Motor neuron (in vitro differentiated cells): ENCODE data around the gene B2M. TPM values are rescaled to one million over a fixed set of nuclear protein-coding genes. Genes with fewer than 3 reads are reported as not detected.
A peak's percentile ranks its signal among the peaks of the same experiment; 100 is the strongest.

Experiments
- ATAC-seq, 8 experiments: fragments of 200-7000 bp; cut with Tn5 transposase; replicated peaks in 6 of 8; 2 replicates each; pipeline ENCODE4 v1.8.0; 2021; ENCODE audit warnings: mild to moderate bottlenecking in 8 of 8, moderate library complexity in 8 of 8
- H3K27ac ChIP-seq, 2 donors: fragments of 250-450 bp; sonication (Bioruptor Pico); 2 replicates each; pipeline ENCODE4 v1.9.0; 2021; ENCODE audit warnings: antibody characterized with exemption in 2 of 2, mild to moderate bottlenecking in 2 of 2, moderate library complexity in 1 of 2
- H3K4me1 ChIP-seq, 2 donors: fragments of 250-450 bp; sonication (Bioruptor Pico); replicated peaks in 1 of 2; 2 replicates each; pipeline ENCODE4 v1.6.1; 2021; ENCODE audit warnings: antibody characterized with exemption in 2 of 2, mild to moderate bottlenecking in 2 of 2, moderate library complexity in 1 of 2
- H3K4me3 ChIP-seq, 5 donors: fragments of 250-450 bp; sonication (Bioruptor Pico); 2 replicates each; pipeline ENCODE4 v1.9.0; 2021; ENCODE audit warnings: antibody characterized with exemption in 5 of 5, mild to moderate bottlenecking in 5 of 5, moderate library complexity in 4 of 5
- WGBS, 10 experiments: fragments of 450-650 bp; shearing (Covaris generic); methylation state at CpG; one replicate each; pipeline ENCODE4 v1.0.0; 2022; 5-methylcytosine and 5-hydroxymethylcytosine counted together
- in situ Hi-C, 9 experiments: fragments of 400-800 bp; cut with MboI; loops; one replicate each; pipeline ENCODE4 v1.15.0; 2021; ENCODE audit warnings: low sequenced_read_pairs in 9 of 9, low pct_unique_long_range_greater_than_20kb in 2 of 9; ENCODE audit not compliant: unreplicated experiment in 9 of 9
- total RNA-seq, 8 experiments: library from RNA; unstranded; fragments of 300-600 nt; gene quantifications; 2 replicates each; pipeline versions ENCODE4 v1.2.3 to v1.2.4, GENCODE V29; 2022

Gene B2M
- 1,000 to 10,000 TPM in 4 of 8 experiments, 100 to 1,000 TPM in 1, 10 to 100 TPM in 3; 27.1 to 8,870 (median 763) TPM for total RNA-seq

DNA sequence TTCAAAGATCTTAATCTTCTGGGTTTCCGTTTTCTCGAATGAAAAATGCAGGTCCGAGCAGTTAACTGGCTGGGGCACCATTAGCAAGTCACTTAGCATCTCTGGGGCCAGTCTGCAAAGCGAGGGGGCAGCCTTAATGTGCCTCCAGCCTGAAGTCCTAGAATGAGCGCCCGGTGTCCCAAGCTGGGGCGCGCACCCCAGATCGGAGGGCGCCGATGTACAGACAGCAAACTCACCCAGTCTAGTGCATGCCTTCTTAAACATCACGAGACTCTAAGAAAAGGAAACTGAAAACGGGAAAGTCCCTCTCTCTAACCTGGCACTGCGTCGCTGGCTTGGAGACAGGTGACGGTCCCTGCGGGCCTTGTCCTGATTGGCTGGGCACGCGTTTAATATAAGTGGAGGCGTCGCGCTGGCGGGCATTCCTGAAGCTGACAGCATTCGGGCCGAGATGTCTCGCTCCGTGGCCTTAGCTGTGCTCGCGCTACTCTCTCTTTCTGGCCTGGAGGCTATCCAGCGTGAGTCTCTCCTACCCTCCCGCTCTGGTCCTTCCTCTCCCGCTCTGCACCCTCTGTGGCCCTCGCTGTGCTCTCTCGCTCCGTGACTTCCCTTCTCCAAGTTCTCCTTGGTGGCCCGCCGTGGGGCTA, at the start of gene B2M, which contains the start of gene PATL2:
Gene B2M (plus strand): TSS at position 422 of the 647 bp plus-strand sequence. CDS start 30 bp downstream, at position 452.
Gene PATL2 (minus strand): TSS at position 228 of the 647 bp plus-strand sequence. CDS start 34,833 bp downstream, outside the sequence.
- H3K4me1 ChIP-seq, result peaks cover 0 to 5% of the 10 kb centered on the region in 2 donors
- WGBS, 10 experiments, result 0 to 8% (median 0%) methylated on average over 2 to 21 of the region's 37 CpGs; no CpG with 5 or more reads in 1 of the 10 experiments
- peak within 1 kb of the TSS; percentile 41 to 82 (median 75) for H3K4me3 ChIP-seq
- peak; percentile 75 to 97 (median 96) for ATAC-seq
- H3K27ac ChIP-seq, result peak within 1 kb of the TSS in 1 of 2 donors; percentile 38
- in situ Hi-C loops, result no loop called here

DNA sequence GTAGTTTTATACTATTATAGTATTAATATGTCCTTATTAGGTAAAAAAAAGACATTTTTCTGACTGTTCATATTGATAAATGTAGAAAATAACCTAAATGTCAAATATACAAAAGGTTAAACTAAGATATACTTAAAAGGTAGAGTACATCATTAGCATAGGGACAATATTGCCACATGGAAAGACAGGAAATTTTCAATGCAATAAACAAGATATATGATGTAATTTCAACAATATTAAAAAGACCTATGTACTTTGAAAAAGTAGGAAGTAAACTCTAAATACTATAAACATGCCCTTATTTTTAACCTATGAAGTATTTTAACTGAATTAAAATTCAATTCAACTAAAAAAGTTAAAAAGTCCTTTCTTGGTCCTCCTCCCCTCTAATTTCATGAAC, 49.7 kb upstream of the B2M start:
- in situ Hi-C loops, result no loop called here
- H3K4me3 ChIP-seq, result no peak overlapping the region
- ATAC-seq, result no peak
- no peak overlapping the region for H3K27ac ChIP-seq
- H3K4me1 ChIP-seq, result peaks cover 11 to 13% of the 10 kb centered on the region in 2 donors

DNA sequence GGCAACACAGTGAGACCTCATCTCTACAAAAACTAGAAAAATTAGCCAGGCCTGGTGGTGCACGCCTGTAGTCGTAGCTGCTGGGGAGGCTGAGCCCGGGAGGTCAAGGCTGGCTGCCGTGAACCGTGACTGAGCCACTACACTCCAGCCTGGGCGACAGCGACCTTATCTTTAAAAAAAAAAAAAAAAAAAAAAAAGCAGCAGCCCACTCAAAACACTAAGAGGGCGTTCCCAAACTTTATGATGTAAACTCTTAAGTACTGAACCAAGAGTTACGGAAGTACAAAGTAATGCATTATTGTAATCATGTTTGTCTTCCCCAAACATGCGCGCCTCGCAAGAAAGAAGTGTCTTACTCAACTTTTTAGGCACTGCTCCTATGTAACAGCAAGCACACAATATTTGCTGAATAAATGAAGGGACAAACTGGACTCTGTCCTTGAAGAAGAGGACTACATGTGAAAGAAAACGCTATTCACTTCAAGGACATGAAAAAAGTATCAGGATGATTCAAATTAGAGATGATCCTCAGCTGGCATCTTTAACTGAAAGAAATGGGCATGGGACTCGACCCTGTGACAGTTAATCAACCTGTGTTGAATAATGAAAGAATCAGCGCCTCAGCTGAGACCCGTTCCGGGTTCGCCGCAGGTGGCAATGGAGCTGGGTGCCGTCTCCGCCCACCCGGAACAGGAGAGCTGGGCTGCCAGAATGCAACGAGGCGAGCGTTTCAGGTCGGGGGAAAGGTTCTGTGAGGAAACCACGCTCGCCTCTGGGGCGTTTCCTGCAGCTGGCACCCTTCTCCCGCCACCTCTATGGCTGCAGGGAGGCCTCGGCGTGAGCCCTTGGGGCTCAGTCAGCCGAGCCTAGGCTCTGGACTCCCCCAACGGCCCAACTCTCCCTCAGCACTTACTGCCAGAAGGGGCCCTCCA, 48.6 kb upstream of the B2M start:
- in situ Hi-C loops, result no loop called here
- 12 to 76% (median 38%) methylated on average over 2 to 11 of the region's 34 CpGs for WGBS, 10 experiments
- ATAC-seq, result peak in 7 of 8 experiments; percentile 50 to 74 (median 58)
- peaks cover 11 to 13% of the 10 kb centered on the region in 2 donors for H3K4me1 ChIP-seq
- peak overlapping the region; percentile 76 to 94 (median 90) for H3K4me3 ChIP-seq
- H3K27ac ChIP-seq, result peak overlapping the region; percentile 92 to 95

DNA sequence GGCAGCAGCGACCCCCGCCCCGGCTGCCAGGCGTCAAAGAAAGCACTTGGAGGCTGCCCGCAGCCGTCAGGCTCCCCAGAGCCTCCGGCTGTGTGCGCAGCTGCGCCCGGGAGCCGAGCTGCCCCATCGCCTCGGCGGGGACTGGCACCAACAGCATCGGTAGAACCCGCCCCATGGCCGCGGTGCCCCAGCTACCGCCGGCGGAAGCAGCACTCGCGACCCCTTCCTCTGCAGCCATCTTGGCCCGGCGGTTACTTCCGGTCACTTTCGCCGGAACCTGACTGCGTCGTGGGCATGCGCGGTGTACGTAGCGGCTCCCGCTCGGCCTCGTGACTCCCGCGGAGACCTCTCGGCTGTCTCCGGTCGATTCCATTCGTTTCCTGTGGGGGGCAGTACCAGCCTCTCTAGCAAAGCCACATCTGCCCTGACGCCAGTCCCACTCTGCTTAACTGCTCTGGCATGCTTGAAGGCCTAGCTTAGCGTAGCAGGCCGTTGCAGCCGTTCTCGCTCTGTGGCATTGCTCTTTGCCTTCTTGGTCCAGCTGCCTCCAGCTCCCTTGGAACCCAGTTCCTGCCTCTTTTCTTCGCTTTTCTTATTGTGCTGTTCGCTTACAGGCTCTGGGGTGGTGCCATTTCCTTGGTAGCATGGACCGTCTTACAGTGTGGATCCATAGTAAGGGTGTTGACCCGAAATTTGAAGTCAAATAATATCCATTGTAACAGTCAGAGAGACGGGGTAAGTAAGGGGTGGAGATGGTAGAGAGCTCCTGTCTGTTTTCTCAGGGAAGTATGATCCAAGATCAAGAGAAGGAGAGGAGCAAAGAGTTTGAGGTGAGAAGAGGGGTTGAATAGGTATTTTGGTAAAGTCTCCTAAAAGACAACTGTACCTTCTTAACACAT, 47.7 kb upstream of the B2M start, which contains the start of gene SPG11:
Gene SPG11 (minus strand): TSS at position 253 of the 899 bp plus-strand sequence. CDS start 15 bp downstream, at position 238.
- in situ Hi-C loops, result no loop called here
- WGBS, 10 experiments, result 0 to 94% (median 44%) methylated on average over 1 to 11 of the region's 53 CpGs; no CpG with 5 or more reads in 1 of the 10 experiments

DNA sequence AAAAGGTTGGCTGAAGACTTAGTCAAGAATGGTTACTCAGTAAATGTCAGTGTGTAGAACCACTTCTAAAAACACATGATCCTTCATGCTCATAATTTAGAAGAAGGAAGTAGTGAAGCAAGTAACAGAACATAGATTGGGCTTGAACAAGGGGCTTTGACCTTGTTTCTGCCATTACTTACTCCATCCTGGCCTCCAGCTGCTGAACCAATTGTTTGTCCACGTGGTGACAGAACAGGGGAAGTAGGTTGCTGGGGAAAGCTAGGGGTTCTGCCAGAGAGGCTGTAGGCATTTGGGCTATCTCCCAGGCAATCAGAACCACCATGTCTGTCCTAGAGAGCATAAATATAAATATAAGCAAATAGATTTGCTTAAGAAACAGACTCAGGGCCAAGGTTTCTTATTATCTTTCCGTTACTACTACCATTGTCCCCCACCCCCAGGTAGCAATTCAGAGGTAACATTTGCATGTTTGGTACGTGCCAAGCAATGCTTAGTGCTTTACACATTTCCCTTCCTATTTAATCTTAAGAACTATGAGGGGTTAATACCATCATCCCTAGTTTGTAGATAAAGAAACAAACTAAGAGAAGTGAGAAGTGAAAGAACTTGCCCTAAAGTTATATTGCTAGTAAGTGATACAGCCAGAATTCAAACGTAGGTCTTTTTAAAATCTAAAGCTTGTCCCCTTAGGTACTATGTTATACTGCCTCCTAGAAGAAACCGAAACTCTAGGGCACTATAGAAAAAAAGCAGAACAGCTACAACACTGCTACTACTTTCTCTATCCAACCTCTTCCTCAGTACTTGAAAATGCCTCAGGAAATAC, 44.9 kb upstream of the B2M start:
- in situ Hi-C loops, result no loop called here
- peaks cover 11 to 13% of the 10 kb centered on the region in 2 donors for H3K4me1 ChIP-seq
- H3K4me3 ChIP-seq, result no peak overlapping the region
- H3K27ac ChIP-seq, result no peak overlapping the region
- ATAC-seq, result no peak
- 20 to 70% (median 41%) methylated on average over 1 to 5 of the region's 5 CpGs for WGBS, 10 experiments

More for the DNA sequence above, 47.7 kb upstream of the B2M start, which contains the start of gene SPG11:
- peak within 1 kb of the TSS; percentile 76 to 94 (median 90) for H3K4me3 ChIP-seq
- H3K27ac ChIP-seq, result peak within 1 kb of the TSS; percentile 92 to 95
- H3K4me1 ChIP-seq, result peaks cover 11 to 13% of the 10 kb centered on the region in 2 donors
- ATAC-seq, result peak; percentile 91 to 97 (median 95)

DNA sequence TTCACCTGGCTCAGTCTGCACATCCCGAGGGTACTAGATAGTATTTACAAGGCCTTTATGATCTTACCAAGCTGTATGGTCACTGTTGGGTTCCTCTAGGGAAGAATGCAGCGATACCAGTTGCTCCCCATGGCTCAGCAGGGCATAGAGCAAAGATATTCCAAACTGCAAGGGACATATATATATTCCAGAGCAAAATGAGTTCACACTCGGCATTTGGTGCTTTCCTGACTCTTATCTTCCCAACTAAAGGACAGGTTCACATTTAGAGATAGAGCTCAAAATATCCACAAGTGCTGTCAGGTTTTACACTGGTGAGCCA, 44.3 kb upstream of the B2M start:
- ATAC-seq, result no peak
- WGBS, 10 experiments, result 39 to 100% (median 72%) methylated on average over 2 to 3 of the region's 3 CpGs; no CpG with 5 or more reads in 3 of the 10 experiments
- H3K4me1 ChIP-seq, result peaks cover 7 to 8% of the 10 kb centered on the region in 2 donors
- in situ Hi-C loops, result no loop called here
- no peak overlapping the region for H3K4me3 ChIP-seq
- H3K27ac ChIP-seq, result no peak overlapping the region

DNA sequence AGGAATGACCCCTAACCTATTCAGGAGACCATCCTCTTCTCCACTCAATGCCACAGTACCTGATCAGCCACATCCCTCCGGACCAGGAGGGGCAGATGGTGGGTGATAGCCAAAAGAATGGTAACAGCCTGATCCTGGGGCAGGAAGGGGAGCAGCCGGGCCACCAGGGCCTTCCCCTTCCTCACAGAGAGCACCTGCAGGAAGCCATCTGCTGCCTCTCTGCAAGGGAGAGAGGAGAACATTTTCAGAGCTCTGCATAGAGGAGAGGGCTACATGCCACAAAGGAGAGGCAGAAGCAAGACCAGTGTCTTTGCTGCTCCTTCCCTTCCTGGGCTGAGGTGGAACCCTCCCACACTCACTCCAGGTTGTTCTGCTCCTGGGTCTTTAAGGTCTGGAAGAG, 42.4 kb upstream of the B2M start:
- H3K27ac ChIP-seq, result no peak overlapping the region
- no peak for ATAC-seq
- 0 to 50% (median 40%) methylated on average over 1 of the region's 2 CpGs; no CpG with 5 or more reads in 5 of the 10 experiments for WGBS, 10 experiments
- in situ Hi-C loops, result no loop called here
- peaks cover 1% of the 10 kb centered on the region in 2 donors for H3K4me1 ChIP-seq
- H3K4me3 ChIP-seq, result no peak overlapping the region

DNA sequence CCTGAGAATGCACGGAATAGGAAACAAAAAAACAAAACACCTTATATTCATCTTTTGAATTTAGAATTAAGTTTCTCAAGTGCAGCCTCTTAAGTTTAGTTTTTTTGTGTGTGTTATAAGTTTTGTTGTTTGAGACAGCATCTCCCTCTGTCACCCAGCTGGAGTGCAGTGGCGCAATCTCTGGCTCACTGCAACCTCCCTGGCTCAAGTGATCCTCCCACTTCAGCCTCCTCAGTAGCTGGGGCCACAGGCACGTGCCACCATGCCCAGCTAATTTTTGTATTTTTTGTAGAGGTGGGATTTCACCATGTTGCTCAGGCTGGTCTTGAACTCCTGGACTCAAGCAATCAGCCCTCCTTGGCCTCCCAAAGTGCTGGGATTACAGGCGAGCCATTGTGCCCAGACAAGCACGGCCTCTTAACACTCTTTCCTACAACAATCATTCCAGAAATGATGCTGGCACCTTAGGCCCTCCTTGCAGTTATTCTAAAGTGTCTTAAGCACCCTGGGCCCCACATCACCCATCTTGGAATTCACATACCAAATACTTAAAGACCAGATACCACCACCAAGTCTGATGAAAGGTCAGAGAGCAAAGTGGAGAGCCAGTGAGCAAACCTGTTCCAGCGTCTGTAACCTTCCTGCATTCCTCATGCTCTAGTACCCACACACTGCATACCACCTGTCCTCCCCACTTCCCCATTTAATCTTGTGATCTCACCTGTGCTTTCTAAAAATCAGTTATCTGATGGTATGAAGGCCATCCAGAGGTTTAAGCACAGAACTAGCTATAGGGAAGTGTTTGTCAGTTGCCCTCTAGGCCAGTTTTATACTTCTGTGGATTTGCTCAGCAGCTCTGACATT, 41.0 kb upstream of the B2M start:
- H3K27ac ChIP-seq, result no peak overlapping the region
- no peak for ATAC-seq
- no peak overlapping the region for H3K4me3 ChIP-seq
- in situ Hi-C loops, result no loop called here
- WGBS, 10 experiments, result 50 to 100% (median 70%) methylated on average over 1 to 5 of the region's 6 CpGs; no CpG with 5 or more reads in 2 of the 10 experiments
- H3K4me1 ChIP-seq, result no peaks in the 10 kb centered on the region

DNA sequence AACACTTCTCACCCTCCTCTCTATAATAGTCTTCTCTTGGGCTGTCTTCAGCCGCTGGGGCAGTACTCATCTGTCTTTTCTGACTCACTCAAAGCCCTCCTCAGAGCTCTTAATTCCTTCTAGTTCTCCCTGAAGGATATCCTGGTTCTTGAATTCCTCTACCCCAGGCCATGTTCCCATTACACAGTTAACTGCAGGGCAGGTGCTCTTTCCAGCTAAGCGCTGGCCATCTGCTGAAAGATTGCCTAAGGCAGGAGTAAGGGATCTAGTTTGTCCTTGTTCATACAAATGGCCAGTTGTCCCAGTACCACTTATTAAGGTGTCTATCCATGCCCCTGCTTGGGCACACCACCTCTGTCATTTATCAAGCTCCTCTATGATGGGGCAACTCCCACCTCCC, 37.7 kb upstream of the B2M start:
- no peaks in the 10 kb centered on the region for H3K4me1 ChIP-seq
- WGBS, 10 experiments, result 60 to 100% (median 85%) methylated on average over 1 to 2 of the region's 2 CpGs; no CpG with 5 or more reads in 4 of the 10 experiments

DNA sequence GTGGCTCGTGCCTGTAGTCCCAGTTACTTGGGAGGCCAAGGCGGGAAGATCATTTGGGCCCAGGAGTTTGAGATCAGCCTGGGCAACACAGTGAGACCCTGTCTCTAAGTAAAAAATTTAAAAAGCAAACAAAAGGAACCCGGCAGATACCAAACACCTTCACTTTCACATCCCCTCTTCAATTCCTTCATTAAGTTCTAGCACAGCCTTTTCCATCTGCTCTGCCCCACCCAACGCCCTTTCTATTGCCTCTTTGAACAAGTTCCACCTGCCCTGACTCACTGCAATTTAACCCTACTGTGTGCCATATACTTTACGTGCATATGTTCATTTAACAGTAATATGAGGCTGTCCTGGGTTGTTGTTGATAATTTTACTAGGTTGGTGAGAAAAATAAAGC, 35.4 kb upstream of the B2M start:
- no peak for ATAC-seq

More for the DNA sequence above, 37.7 kb upstream of the B2M start:
- no peak for ATAC-seq
- no peak overlapping the region for H3K4me3 ChIP-seq
- in situ Hi-C loops, result no loop called here
- no peak overlapping the region for H3K27ac ChIP-seq

DNA sequence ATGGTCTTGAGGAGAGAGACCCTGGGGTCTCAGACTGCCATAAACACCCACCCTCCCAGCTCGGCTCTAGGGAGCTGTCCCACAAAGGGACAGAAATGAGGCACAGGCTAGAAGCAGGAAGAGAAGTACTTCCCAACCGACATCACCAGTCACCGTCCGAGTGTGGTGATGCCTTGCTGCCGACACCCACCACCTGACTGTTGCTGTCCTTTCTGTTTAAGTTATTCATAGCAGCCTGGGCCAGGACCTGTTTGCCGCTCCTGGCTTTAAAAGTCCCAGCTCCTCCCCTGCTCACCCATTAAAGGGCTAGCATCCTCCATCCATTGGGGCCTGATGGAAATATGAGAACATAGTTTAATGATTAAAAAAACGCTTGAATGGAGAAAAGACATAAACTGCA, 34.6 kb upstream of the B2M start:
- in situ Hi-C loops, result no loop called here
- Histone ChIP-seq H3K27ac (no peak overlapping the region), H3K4me1 (no peaks in the 10 kb centered on the region), H3K4me3 (no peak overlapping the region)
- peak in 3 of 8 experiments; percentile 69 to 95 (median 80) for ATAC-seq
- WGBS, 10 experiments, result 47 to 83% (median 70%) methylated on average over 1 to 7 of the region's 7 CpGs; no CpG with 5 or more reads in 3 of the 10 experiments

More for the DNA sequence above, 35.4 kb upstream of the B2M start:
- no peaks in the 10 kb centered on the region for H3K4me1 ChIP-seq
- in situ Hi-C loops, result no loop called here
- H3K27ac ChIP-seq, result no peak overlapping the region
- 33 to 94% (median 73%) methylated on average over 1 to 5 of the region's 5 CpGs; no CpG with 5 or more reads in 3 of the 10 experiments for WGBS, 10 experiments
- H3K4me3 ChIP-seq, result no peak overlapping the region
